K562 treated with DMSO at 1 percent for 48 hours (cell line): ENCODE measurements around the gene METTL27. TPM values are rescaled to one million over a fixed set of nuclear protein-coding genes. Genes with fewer than 3 reads are reported as not detected.

Experiments used
- total RNA-seq: library from RNA; unstranded; fragments of 300-600 nt; gene quantifications from 2 replicates; pipeline ENCODE4 v1.2.3, GENCODE V29; 2022; ENCODE audit warnings: low replicate concordance; ENCODE audit errors: extremely low read depth

The METTL27 gene, protein sequence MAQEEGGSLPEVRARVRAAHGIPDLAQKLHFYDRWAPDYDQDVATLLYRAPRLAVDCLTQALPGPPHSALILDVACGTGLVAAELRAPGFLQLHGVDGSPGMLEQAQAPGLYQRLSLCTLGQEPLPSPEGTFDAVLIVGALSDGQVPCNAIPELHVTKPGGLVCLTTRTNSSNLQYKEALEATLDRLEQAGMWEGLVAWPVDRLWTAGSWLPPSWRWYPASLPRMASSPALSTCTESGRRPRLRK
- total RNA-seq: not detected in 2 replicates

DNA sequence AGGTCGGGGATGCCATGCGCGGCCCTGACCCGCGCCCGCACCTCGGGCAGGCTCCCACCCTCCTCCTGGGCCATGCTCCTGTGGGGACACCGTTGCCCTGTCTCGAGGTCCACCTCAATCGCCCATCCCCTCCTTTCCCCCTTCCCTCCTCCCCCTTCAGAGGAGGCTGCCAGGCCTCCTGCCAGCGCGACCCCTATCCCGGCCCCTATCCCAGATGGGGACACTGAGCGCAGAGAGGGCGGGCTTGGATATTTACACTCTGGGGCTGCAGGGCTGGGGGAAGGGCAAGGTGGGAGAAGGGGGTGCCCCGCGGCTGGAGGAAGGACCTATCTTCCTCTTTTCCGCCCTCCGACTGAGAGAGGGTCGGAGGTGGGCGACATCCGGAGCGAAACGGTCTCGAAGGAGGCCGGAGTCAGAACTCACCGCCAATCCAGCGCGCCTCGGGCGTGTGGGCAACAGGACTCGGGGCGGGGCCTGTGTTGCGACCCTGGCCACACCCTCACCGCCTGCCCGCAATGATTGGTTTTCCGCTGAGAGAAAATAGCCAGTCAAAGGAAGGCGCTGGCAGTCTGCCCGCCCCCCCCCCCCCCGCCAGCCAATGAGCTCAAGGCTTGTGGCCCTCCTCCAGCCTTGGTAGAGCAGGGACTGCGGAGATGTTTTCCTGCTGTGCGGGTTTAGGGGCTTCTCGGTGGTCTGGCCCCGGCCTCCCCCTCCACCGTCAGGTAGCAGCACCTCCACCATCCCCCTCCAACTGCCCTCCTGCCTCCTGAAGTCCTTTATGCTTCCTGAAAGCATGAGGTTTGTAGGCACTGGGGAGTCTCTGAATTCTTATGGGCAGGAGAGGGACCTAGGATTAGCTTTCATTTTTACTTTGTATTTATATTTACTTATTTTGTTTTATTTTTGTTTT, at the start of gene METTL27:
TSS of gene METTL27 (minus strand) at position 450 of the 910 bp plus-strand sequence. CDS start at position 74, 376 bp downstream.

DNA sequence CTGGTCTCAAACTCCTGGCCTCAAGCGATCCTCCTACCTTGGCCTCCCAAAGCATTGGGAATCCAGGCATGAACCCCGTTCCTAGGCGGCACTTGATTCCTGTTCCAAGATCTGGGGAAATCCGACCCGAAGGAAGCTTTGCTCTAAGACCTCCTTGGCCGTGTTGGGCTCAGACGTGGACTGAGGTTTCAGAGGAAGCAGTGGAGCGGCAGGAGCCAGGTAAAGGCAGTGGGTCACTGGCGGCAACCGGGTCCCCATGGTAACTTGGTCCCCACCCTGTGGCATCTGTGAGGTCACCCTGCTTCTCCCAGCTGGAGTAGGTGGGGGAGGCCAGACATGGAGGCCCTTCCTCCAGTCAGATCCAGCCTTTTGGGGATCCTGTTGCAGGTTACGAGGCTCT, 18.5 kb upstream of the METTL27 start, which contains the start of gene TMEM270:
TSS of gene TMEM270 (plus strand) at position 301 of the 400 bp plus-strand sequence. CDS start at position 337, 36 bp downstream.

DNA sequence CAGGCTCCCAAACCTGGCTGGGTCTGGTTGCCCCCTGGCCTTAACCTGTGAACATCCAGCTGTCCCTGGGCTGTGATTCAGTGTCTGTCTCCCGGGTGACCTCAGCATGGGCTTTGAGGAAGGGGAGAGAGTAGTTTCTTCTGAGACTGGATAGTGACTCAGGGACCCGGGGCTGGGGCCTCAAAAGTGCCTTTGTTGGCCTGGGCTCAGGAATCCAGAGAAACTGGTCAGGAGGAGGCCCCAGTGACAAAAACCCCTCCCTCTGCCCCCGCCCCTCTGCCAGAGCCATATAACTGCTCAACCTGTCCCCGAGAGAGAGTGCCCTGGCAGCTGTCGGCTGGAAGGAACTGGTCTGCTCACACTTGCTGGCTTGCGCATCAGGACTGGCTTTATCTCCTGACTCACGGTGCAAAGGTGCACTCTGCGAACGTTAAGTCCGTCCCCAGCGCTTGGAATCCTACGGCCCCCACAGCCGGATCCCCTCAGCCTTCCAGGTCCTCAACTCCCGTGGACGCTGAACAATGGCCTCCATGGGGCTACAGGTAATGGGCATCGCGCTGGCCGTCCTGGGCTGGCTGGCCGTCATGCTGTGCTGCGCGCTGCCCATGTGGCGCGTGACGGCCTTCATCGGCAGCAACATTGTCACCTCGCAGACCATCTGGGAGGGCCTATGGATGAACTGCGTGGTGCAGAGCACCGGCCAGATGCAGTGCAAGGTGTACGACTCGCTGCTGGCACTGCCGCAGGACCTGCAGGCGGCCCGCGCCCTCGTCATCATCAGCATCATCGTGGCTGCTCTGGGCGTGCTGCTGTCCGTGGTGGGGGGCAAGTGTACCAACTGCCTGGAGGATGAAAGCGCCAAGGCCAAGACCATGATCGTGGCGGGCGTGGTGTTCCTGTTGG, 11.4 kb downstream of the METTL27 start, which contains the start of gene CLDN4:
TSS of gene CLDN4 (plus strand) at position 316 of the 903 bp plus-strand sequence. CDS start at position 522, 206 bp downstream.

Other genes starting within 250 kb of the METTL27 start
- gene MLXIPL, start 218.0 kb downstream of the METTL27 start, total RNA-seq: not detected in 2 replicates
- not detected in 2 replicates for gene VPS37D, start 174.7 kb downstream of the METTL27 start, total RNA-seq
- not detected in 2 replicates for gene DNAJC30, start 159.1 kb downstream of the METTL27 start, total RNA-seq
- not detected in 2 replicates for gene BUD23, start 158.9 kb downstream of the METTL27 start, total RNA-seq
- not detected in 2 replicates for gene STX1A, start 122.8 kb downstream of the METTL27 start, total RNA-seq
- not detected in 2 replicates for gene ABHD11, start 103.7 kb downstream of the METTL27 start, total RNA-seq
- gene CLDN3, start 72.2 kb downstream of the METTL27 start, total RNA-seq: not detected in 2 replicates
- not detected in 2 replicates for gene CLDN4, start 11.5 kb downstream of the METTL27 start, total RNA-seq
- gene TMEM270, start 18.6 kb upstream of the METTL27 start, total RNA-seq: not detected in 2 replicates
- gene ELN, start 185.7 kb upstream of the METTL27 start, total RNA-seq: not detected in 2 replicates
- not detected in 2 replicates for gene LIMK1, start 241.3 kb upstream of the METTL27 start, total RNA-seq